Left kidney (tissue), 8 donors: ENCODE data around the gene CD3D. TPM values are rescaled to one million over a fixed set of nuclear protein-coding genes. Genes with fewer than 3 reads are reported as not detected.
A peak's percentile ranks its signal among the peaks of the same experiment; 100 is the strongest.

Source experiments
- DNase-seq: peaks from one replicate; pipeline ENCODE4 v3.0.0-alpha.2; 2013
- long read RNA-seq, 8 donors: transcript quantifications; one replicate each; lab custom pipeline, GENCODE V29; 2026
- polyA plus RNA-seq: library from polyadenylated mRNA; unstranded; fragments of 120-200 nt; gene quantifications from one replicate; pipeline ENCODE4 v1.2.1, GENCODE V29; 2013; ENCODE audit not compliant: insufficient read length

The CD3D gene
- 0.50 TPM for polyA plus RNA-seq
- long read RNA-seq, donor 1, partial matches to known transcripts, result 0 of 1 reads
- long read RNA-seq, donor 1, other reads (novel, unspliced or antisense), result 0 of 1 reads
- long read RNA-seq, donor 2, result 0 reads
- long read RNA-seq, donor 3, partial matches to known transcripts, result 0 of 2 reads
- long read RNA-seq, donor 3, other reads (novel, unspliced or antisense), result 0 of 2 reads
- long read RNA-seq, donor 4, partial matches to known transcripts, result 0 of 1 reads
- long read RNA-seq, donor 4, other reads (novel, unspliced or antisense), result 0 of 1 reads
- long read RNA-seq, donor 5, result 0 reads
- long read RNA-seq, donor 6, result 0 reads
- long read RNA-seq, donor 7, result 0 reads
- long read RNA-seq, donor 8, result 0 reads

DNA sequence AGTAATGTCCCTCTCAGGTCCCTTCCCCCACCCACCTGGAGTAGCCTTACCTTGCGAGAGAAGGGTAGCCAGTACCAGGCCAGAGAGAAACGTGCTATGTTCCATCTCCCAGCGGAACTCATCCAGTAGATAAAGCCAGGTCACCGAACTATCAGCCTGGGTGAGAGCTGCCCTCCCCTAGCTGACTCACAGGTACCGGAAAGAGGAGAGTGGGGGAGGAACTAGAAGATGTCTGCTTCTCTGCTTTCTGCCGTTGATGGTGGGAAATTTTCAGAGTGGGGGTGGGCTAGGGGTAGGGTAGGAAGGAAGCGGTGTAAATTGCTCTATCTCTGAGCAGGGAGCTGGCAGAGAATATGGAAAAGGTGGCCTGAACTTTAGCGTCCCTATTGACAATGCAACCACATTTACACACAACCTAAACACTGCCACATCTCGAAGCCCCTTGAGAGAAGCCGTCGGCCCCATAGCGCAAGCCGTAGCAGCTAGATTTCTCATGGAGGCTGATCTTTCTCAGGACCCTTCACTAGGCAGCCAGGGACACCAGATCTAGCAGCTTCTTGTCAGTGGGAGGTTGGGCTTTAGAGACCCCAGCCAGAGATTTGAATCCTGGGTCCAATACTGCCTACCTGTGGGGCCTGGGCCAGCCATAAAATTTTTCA is at the start of gene CD3D:
TSS of gene CD3D (minus strand) at position 203 of the 659 bp plus-strand sequence. CDS start at position 105, 98 bp downstream.
- no peak for DNase-seq

- DNase-seq, result no peak
These were observed 41.2 kb upstream of the CD3D start for GRCh38 chr11:118383657-118384056.

DNA sequence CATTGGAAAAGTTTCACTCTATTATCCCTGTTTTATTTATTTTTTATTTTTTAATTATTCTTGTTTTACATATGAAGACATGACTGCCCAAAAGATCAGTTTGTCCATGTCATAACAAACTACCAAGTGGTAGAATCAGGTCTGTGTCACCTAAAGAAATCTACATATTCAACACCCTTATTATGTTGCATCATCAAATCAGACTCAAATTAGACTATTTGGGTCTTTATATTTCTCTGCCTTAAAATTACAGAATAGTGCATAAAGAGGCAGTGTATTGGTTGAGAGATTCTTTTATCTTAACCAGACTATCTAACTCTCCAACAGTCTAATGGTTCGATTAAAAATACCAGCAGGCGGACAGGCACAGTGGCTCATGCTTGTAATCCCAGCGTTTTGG is 40.4 kb upstream of the CD3D start:
- DNase-seq, result no peak

GRCh38 chr11:118380571-118380970 is 38.1 kb upstream of the CD3D start:
- DNase-seq, result no peak

DNA sequence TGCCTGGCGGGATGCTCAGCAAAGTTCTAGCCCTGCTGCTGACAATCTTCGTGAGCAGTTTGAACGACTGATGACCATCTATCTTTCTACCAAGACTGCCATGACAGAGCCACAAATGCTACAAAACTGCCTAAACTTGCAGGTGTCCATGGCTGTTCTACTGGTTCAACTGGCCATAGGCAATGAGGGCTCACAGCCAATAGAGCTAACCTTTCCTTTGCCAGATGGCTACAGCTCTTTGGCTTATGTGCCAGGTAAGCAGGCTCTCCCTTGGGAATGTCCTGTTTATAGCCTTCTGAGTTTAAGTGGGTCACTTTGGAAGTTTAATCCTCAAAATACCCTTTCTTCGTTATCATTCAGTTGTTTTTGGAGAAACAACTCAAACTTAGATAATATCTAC is 37.0 kb upstream of the CD3D start:
- DNase-seq, result no peak

- DNase-seq, result no peak
These were observed 33.5 kb upstream of the CD3D start for GRCh38 chr11:118375978-118376377.

- DNase-seq, result no peak
These were observed 32.2 kb upstream of the CD3D start for GRCh38 chr11:118374729-118375128.

GRCh38 chr11:118373871-118374270 is 31.4 kb upstream of the CD3D start:
- DNase-seq, result no peak

- DNase-seq, result no peak
These were observed 30.8 kb upstream of the CD3D start for GRCh38 chr11:118373263-118373662.

DNA sequence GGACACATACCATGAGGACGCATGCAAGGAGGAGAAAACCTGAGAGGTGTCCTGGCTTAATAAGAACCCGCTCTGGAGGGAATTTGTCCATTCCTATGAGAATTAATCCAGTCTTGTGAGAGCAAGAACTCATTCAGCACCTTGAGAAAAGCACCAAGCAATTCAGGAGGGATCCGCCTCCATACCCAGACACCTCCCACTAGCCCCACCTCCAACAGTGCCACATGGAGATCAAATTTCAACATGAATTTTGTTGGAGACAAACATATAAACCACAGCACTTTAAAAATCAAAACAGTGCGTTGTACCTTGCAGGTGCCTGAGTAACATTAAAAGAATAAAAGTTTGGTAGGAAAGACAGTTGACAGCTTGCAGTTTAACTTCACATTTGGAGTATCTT is 28.3 kb upstream of the CD3D start:
- no peak for DNase-seq

DNA sequence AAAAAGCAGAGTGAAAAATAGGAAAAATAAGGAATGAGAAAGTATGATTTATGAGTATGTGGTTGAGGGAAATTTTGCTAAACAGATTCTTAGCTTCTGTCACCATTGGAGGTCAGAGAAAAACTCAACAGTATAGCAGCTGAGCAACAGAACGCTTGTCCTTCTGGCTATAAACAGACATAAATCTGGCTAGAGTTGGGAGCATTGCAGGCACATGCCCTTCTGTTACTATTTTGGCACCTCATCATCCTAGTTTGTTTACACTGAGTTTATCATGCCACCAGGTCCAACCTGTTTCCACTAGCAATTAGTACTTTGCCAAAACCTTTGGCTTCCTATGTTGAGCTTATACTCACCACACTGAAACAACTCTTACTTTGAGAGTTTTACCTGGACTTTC is 23.8 kb upstream of the CD3D start:
- DNase-seq, result no peak

DNA sequence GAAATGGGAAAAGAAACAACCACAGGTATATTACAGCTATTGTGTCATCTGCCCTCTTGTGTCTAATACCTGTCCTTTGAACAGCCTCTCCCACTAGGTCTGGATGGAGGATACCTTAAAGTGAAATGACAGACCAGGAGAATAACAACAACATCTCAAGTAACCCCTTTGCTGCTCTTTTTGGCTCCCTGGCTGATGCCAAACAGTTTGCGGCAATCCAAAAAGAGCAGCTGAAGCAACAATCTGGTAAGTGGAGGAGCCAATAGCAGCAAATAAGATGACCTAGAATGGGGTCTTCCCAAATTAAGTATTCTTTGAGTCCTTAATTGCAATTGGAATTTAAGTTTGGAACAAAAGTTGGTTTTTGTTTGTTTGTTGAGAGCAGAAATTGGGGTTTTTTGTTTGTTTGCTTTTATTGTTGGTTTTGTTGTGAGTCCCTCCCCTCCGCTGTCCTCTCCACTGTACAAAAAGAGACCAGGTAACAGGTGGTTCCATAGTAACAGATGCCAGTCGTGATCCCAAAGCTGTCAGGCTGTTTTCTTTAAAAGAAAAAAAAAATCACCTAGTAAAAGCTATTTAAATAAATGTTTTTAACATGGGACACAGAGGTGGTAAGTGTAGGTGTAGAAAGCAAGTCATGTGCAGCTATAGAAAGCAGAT is 22.6 kb upstream of the CD3D start:
- no peak for DNase-seq

GRCh38 chr11:118359295-118359958 is 16.9 kb upstream of the CD3D start, which contains the start of gene UBE4A:
Gene UBE4A, plus strand, starts transcription at chr11:118359600. Its CDS starts 5,481 bp downstream, at chr11:118365081.
- peak; percentile 92 for DNase-seq

GRCh38 chr11:118358071-118358470 is 15.6 kb upstream of the CD3D start:
- DNase-seq, result no peak

DNA sequence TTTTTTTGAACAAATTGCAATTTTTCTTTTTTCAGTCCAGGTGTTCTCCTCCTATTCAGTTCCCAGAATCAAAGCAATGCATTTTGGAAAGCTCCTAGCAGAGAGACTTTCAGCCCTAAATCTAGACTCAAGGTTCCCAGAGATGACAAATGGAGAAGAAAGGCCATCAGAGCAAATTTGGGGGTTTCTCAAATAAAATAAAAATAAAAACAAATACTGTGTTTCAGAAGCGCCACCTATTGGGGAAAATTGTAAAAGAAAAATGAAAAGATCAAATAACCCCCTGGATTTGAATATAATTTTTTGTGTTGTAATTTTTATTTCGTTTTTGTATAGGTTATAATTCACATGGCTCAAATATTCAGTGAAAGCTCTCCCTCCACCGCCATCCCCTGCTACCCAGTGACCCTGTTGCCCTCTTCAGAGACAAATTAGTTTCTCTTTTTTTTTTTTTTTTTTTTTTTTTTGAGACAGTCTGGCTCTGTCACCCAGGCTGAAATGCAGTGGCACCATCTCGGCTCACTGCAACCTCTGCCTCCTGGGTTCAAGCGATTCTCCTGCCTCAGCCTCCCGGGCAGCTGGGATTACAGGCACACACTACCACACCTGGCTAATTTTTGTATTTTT is 10.7 kb upstream of the CD3D start:
- peak; percentile 15 for DNase-seq

GRCh38 chr11:118349475-118349874 is 7.0 kb upstream of the CD3D start:
- DNase-seq, result no peak

- no peak for DNase-seq
These were observed 1.5 kb upstream of the CD3D start, which contains the start of gene CD3G for GRCh38 chr11:118343981-118344515. Gene CD3G, plus strand, starts transcription at chr11:118344344. Its CDS starts 80 bp downstream, at chr11:118344424.

DNA sequence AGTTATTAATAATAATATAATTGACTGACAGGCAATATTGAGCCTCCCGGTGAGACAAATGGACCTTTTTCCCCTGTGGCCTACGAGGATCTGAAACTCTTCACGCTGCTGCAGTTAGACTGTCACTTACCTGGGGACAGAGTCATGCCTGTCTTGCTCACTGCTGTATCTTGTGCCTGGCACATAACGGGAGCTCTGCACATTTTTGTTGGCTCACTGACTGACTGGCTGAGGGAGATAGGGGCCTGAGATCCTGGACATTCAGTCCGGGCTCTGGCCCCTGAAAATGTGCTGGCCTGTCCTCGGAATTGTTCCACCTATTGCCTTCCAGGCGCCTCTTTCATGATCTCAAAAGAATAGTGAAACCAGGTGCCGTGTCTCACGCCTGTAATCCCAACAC is 743 bp upstream of the CD3D start:
- DNase-seq, result no peak

DNA sequence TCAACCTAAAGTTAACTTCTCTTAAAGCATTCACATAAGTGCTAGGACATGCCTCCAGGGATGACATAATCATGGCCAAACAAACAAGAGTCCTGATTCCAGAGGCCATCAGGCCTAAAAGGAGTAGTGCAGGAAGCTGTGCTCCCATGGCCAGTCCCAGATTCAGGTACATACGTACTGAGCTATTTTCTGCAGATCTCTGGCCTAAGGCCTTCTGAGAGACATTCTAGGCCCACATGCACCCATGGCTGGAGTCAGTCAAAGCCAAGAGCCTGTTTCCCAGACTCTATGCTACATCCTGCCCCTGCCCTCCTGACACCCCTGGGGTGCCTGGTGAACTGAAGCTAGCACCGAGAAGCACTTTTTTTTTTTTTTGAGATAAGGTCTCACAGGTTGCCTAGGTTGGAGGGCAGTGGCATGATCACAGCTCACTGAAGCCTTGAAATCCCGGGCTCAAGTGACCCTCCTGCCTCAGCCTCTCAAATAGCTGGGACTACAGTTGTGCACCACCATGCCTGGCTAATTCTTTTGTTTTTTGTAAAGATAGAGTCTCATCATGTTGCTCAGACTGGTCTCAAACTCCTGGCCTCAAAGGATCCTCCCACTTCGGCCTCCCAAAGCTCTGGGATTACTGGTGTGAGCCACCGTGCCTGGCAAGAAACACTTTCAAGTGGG is 553 bp downstream of the CD3D start:
- no peak for DNase-seq

GRCh38 chr11:118341261-118341660 is 1.2 kb downstream of the CD3D start:
- no peak for DNase-seq

DNA sequence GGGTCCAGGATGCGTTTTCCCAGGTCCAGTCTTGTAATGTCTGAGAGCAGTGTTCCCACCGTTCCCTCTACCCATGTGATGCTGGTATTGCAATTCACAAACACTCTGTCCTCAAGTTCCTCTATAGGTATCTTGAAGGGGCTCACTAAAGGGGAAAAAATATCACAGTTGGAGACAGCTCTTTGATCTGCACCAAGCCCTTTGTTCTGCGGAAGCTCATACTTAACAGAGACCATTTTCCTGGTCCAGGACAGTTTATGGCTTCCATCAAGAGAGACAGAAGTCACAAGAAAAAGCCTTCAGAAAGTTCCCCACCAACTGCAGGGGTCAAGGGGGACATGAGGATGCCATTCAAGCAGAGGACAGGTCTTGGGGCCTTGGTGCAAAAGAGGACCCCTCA is 2.1 kb downstream of the CD3D start:
- no peak for DNase-seq
